Activated CD8-positive, alpha-beta memory T cell treated with anti-CD3 and anti-CD28 coated beads for 48 hours (primary cell): Measurements from ENCODE around the gene DLG5.

Source experiments
- DNase-seq, 3 experiments: peaks; one replicate each; pipeline ENCODE4 v3.0.0-alpha.2; 2020; ENCODE audit warnings: low read depth in 2 of 3, low spot score in 2 of 3

DLG5 gene, protein sequence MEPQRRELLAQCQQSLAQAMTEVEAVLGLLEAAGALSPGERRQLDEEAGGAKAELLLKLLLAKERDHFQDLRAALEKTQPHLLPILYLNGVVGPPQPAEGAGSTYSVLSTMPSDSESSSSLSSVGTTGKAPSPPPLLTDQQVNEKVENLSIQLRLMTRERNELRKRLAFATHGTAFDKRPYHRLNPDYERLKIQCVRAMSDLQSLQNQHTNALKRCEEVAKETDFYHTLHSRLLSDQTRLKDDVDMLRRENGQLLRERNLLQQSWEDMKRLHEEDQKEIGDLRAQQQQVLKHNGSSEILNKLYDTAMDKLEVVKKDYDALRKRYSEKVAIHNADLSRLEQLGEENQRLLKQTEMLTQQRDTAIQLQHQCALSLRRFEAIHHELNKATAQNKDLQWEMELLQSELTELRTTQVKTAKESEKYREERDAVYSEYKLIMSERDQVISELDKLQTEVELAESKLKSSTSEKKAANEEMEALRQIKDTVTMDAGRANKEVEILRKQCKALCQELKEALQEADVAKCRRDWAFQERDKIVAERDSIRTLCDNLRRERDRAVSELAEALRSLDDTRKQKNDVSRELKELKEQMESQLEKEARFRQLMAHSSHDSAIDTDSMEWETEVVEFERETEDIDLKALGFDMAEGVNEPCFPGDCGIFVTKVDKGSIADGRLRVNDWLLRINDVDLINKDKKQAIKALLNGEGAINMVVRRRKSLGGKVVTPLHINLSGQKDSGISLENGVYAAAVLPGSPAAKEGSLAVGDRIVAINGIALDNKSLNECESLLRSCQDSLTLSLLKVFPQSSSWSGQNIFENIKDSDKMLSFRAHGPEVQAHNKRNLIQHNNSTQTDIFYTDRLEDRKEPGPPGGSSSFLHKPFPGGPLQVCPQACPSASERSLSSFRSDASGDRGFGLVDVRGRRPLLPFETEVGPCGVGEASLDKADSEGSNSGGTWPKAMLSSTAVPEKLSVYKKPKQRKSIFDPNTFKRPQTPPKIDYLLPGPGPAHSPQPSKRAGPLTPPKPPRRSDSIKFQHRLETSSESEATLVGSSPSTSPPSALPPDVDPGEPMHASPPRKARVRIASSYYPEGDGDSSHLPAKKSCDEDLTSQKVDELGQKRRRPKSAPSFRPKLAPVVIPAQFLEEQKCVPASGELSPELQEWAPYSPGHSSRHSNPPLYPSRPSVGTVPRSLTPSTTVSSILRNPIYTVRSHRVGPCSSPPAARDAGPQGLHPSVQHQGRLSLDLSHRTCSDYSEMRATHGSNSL (N-terminal part only)

DNA sequence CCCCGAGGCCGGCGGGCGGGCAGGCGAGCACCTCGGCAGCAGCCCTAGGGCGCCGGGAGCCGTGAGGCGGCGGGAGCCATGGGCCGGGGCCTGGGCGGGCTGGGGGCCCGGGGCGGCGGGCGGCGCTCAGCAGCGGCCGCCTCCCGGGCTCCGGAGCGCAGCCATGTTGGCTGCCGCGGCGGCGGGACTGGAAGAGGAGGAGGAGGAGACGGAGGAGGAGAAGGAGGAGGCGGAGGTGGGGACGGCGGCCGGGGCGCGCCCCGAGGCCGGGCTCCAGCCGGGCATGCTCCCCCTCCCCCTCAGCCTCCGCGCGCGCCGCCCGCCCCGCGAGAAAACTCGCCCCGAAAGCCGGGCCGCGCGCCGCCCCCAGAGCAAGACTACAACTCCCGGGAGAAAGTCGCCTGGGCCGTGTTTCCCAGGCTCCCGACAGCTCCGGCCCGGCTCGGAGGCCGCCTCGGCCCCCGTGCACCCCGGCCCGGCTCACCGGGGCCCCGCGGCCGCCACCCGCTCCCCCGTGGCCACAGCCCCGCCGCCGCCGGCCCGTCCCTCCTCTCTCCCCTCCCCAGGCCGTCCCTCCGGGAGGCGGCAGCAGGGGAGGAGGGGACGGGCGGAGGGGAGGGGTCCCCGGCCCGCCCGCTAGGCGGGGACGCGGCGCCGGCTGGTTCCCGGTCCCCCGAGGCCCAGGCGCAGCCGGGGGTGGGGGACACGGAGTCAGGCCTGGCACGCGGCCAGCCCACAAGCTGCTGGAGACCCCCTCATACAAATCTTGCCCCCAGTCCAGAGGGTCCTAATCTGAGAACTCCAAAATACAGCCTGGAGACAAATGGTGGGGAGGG lies at the start of gene DLG5:
Gene DLG5, minus strand, starts transcription at position 190 of the 836 bp plus-strand sequence. CDS start 235 bp downstream, outside the sequence.
- no peak for DNase-seq

- no peak for DNase-seq
Measured at GRCh38 chr10:77975086-77975666, 48.6 kb upstream of the DLG5 start.

DNA sequence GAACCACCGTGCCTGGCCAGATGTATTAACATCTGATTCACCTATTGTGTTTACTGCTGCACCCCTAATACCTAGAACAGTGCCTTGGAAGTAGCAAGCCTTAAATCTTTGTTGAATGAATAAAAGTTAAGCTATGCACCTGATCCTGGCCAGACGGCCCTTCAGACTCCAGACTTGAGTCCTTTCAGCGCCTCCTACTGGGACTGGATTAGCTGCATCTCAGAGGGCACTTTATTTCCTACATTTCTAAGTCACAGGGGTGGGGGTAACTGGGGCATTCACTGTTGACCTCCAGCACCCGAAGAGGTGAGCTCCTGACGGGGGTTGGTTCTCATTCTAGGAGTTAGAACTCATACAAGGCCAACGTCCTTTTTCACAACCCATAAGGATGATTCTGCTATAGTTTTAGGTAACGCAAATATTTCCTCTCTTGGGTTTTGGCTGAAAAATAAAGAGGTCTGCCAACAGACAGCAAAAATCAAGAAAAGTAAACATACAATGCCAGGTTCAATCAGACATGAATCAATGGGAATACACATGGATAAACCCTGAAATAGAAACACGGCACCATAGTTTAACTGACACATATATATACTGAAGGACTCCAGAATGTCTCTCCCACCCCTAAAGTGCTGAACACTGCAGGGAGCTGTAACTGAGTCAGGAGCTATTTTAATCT lies 48.0 kb upstream of the DLG5 start:
- no peak for DNase-seq

- no peak for DNase-seq
Measured at GRCh38 chr10:77973276-77973675, 46.7 kb upstream of the DLG5 start.

DNA sequence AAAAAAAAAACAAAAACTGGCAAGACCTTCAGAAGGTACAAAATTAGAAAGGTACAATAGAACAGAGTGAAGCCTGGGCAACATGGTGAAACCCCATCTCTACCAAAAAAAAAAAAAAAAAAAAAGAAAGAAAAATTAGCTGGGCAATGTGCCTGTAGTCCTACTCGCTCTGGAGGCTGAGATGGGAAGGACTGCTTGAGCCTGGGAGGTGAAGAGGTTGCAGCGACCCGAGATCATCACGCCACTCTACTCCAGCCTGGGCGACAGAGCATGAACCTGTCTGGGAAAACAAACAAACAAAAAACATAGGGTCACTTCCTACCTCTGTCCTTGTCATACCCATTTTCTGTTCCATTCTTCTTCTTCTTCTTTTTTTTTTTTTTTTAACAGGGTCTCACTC lies 45.6 kb upstream of the DLG5 start:
- no peak for DNase-seq

DNA sequence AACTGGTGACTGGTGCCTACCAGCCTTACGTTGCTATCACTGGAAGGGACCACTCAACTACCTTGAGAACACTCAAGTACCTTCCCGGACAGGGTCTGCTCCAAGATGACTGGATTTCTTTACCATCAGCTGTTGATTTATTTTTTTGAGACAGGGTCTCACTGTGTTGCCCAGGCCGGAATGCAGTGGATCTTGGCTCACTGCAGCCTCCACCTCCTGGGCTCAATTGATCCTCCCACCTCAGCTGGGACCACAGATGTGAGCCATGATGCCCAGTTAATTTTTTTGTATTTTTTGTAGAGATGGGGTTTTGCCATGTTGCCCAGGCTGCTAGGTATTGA lies 45.2 kb upstream of the DLG5 start:
- DNase-seq, result no peak

- no peak for DNase-seq
Measured at GRCh38 chr10:77970869-77971803, 44.6 kb upstream of the DLG5 start.

- DNase-seq, result no peak
Measured at GRCh38 chr10:77969114-77969513, 42.6 kb upstream of the DLG5 start.

DNA sequence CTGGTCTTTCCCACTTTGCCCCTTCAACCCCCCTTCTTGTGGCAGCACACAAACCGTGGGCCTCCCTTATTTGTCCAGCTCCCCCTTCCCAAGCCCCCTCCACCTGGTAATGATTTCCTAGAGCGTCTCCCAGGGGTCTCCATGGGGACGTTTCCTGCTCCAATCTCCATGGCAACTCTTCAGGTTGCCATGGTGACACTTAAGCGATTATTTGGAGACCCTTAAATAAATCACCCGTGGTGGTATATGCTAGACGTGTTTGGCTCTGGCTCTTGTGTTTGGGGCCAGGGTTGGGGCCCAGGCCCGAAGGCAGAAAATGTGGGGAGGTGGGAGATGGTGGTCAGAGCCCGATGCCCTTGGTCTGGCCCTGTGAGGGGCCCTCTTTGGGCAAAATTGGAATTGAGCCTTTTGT lies 41.1 kb upstream of the DLG5 start:
- no peak for DNase-seq

DNA sequence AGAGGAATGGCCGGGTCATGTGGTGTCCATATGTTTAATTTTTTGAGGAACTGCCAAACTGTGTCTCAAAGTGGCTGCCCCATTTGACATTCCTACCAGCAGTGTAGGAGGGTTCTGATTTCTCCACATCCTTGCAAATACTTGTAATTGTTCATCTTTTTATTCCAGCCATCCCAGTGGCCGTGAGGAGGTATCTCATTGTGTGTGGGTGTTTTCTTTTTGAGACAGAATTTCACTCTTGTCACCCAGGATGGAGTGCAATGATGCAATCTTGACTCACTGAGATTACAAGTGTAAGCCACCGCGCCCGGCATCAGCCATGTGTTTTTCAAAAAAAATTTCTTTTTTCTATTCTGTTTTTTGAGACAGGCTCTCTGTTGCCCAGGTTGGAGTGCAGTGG lies 38.7 kb upstream of the DLG5 start:
- DNase-seq, result no peak

- no peak for DNase-seq
Measured at GRCh38 chr10:77964811-77965210, 38.3 kb upstream of the DLG5 start.

DNA sequence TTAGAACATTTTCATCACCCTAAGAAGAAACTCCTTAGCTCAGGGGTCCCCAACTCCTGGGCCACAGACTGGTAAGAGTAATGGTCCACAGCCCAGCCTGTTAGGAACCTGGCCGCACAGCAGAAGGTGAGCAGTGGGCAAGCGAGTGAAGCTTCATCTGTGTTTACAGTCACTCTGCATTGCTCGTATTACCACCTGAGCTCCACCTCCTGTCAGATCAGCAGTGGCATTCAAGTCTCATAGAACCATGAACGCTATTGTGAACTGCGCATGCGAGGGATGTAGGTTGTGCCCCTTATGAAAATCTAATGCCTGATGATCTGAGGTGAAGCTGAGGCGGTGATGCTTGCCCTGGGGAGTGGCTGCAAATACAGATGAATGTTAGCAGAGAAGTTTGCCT lies 37.3 kb upstream of the DLG5 start:
- no peak for DNase-seq

DNA sequence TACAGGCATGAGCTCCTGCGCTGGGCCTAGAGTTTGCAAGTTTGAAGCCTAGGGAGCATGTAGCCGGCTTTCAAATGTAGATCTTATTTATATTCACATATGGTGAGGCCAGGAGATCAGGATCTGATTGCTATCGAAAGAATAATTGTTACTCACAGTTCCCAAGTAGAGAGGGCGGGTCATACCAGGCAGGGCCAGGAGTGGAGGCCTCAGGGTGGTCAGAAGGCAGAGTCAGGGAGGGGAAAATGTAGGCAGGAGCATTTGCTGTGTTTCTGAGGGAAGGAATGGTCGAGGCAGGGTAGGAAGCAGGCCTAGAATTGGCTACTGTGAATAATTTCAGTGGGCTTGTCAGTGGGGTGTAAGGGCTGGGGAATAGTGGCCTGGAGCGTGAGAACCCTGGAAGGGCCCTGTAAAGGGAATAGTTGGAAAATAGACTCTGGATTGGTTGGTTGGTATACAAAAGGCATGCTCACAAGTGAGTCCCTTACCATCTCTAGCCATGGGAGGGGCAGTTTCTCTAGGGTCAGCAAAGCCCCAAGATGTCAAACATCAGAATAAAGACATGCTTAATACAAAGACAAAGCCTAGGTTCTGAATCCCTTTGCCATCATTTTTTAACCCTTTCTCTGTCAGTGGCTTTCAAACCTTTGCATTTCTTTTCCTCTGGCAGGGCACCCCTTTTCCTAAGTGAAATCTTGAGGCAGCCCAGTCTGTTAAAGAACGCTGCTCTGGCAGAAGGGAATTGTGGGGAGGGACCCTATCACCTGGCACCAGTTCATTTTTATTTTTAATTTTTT lies 36.0 kb upstream of the DLG5 start:
- no peak for DNase-seq

- DNase-seq, result no peak
Measured at GRCh38 chr10:77961668-77962067, 35.1 kb upstream of the DLG5 start.

DNA sequence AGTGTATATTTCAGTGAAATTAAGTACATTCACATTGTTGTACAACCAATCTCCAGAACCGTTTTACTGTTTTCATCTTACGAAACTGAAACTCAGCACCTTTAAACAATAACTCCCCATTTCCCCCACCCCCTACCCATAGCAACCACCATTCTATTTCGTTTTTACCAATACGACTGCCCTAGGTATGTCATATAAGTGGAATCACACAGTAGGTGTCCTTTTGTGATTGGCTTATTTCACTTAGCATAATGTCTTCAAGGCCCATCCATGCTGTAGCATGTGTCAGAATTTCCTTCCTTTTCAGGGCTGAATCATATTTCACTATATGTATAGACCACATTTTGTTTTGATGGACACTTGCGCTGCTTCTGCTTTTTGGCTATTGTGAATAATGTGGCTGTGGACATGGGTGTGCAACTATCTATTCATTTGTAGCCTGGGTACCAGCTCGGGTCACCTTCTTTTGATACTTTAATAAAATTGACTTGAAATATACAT lies 34.3 kb upstream of the DLG5 start:
- no peak for DNase-seq

GRCh38 chr10:77959887-77960455 lies 33.4 kb upstream of the DLG5 start:
- no peak for DNase-seq

DNA sequence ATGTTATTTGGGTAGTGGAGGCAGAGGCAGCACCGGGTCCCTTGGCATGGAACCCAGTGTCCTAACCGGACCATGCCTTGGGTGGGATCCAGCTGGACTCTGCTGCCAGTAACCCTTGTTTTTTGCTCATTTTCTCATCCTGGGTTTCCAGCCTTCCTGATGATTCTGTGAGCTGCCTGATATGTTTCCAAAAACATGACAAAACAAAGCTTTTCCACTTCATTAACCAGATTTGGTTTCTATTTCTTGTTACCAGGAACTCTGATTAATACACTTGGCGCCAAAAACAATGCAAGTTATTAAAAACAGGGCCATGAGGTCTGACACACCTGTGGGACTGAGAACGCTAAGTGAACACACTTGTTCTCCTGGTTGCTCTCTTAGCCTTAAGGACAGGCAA lies 32.8 kb upstream of the DLG5 start:
- no peak for DNase-seq
